NCI-H1092 treated with DMSO at 0.1 percent for 48 hours (cell line): ENCODE data around the gene DDX31.

ENCODE experiments used
- DNase-seq: peaks from one replicate; lab custom pipeline; 2025; lab: John Stamatoyannopoulos, UW

Gene DDX31

GRCh38 chr9:132634327-132634726 lies 35.5 kb downstream of the DDX31 start:
- no peak for DNase-seq

DNA sequence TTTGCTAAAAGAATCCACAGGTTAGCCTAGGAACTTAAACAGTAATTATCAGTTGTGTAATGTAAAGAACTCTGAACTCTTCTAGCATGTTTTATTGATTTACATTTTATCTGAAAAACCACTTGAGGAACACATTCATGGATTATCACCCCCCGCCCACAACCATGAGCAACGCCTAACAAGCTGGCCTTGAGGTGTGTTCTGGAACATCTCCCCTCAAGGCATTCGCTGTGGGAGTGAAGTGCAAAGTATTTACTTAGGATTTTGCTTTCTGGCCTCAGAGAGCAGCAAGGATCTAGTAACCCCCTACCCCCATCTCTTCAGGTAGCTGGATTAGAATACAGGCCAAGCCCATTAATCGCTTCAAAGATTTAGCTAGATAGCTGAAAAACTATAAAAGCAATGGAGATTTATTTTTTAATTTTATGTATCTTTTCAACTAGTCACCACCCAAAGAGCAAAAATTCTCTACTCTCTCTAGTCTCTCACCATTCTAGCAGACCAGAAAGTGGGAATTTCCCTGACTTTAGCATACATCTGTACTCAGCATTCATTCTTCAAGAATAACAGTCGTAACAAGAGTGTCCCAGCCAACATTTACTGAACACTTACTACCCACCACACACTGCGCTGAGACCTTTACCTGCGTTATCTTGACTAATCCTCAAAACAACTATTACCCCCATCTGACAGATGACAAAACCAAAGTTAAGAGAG lies 37.2 kb downstream of the DDX31 start:
- no peak for DNase-seq

GRCh38 chr9:132631685-132632084 lies 38.1 kb downstream of the DDX31 start:
- no peak for DNase-seq

- DNase-seq, result no peak
Observed at GRCh38 chr9:132631280-132631679, 38.5 kb downstream of the DDX31 start.

- DNase-seq, result no peak
Observed at GRCh38 chr9:132630811-132631210, 39.0 kb downstream of the DDX31 start.

DNA sequence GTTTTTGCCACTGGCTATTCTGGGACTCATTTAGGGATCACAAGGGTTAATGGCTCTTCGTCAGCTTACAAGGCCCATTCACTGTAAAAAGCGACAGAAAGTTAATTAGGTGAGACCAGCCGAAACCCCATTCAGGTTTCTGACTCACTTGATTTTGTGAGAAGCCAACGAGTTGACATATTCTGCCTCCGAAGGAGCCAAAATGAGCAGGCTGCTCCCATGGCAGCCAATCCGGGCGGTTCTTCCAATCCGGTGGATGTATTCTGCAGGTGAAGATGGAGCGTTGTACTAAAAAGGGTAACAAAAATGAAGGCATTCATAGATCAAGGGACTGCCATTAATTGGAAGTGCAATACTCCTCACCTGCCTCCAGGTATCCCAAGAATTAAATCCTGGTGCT lies 39.7 kb downstream of the DDX31 start:
- no peak for DNase-seq

DNA sequence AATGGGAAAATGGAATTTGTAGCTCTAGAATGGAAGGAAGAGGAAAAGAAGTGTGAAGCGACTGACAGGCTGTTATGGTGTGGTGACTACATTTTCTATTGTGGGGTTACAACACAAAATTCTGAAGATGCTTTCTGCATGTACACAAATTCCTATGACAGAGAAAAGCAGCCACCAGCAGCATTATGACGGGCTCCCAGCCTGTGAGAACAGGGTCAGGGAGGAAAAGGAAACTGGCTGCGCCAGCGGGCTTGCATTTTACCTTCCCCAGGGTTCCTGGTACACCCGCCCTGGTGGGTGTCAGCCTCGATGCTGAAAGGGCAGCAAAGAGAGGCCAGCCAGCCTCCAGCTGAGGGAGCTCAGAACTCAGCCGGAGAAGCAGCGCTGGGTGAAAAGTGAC lies 41.0 kb downstream of the DDX31 start:
- DNase-seq, result no peak

GRCh38 chr9:132627594-132627993 lies 42.2 kb downstream of the DDX31 start:
- no peak for DNase-seq

DNA sequence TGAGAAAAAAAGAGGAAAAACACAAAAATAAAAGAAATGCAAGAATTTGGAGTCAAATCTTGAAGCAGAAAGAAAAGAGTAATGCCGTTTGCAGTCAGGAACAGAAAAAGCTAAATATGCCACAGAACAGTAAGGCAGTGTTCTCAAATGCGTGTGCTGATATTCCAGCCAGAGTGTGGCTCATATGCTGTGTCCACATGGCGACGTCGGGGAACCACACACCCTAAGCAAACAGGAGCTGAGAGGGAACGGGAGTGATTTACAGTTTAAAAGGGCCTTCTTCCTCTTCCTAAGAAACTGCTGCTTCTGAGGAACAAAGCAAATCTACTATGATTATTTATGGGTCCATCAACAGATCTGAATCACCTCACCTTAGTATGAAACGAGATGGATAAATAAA lies 42.7 kb downstream of the DDX31 start:
- peak; percentile 23 for DNase-seq

- DNase-seq, result no peak
Observed at GRCh38 chr9:132626285-132626684, 43.5 kb downstream of the DDX31 start.

- peak; percentile 29 for DNase-seq
Observed at GRCh38 chr9:132622159-132622558, 47.6 kb downstream of the DDX31 start.

- DNase-seq, result no peak
Observed at GRCh38 chr9:132616725-132617124, 53.1 kb downstream of the DDX31 start.

- no peak for DNase-seq
Observed at GRCh38 chr9:132615774-132616173, 54.0 kb downstream of the DDX31 start.

DNA sequence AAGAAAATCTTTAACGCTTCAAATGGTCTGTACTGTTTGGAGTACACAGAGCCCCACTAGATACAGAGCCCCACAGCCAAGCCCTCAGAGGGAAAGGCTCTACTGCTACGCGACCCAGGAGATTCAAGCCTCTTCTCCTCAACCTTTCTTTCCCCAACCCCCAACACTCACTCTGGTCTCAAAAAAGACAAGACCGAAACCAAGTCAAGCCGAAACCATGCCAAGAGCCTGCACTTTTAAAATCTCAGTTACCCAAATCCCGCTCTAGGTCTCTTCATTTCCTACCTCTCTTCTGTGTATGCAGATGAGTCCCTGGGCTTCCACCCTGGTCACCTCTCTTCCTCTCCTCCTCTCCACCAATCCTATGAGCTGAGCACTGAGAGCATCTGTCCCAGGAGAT lies 55.5 kb downstream of the DDX31 start:
- no peak for DNase-seq

GRCh38 chr9:132610661-132611060 lies 59.1 kb downstream of the DDX31 start:
- DNase-seq, result no peak

- no peak for DNase-seq
Observed at GRCh38 chr9:132609829-132610228, 60.0 kb downstream of the DDX31 start.

- no peak for DNase-seq
Observed at GRCh38 chr9:132609184-132609583, 60.6 kb downstream of the DDX31 start.

DNA sequence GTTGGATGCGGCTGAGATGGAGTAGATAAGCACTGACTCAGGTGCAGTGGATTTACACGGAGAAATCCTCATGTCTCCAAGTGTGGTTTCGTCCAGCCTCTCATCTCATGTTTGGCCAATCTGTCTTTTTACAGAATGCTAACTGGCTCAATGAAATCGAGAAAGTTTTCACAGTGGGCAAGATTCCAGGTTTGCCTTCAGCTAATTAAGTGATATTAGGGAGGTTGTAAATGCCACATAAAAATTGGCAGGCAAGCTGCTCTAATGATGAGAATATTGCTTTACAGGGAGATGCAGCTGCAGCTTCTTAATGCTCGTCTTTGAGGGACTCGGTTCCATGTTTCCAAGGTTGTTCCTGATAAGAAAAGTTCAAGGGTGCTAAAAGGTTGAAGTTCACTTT lies 63.7 kb downstream of the DDX31 start:
- DNase-seq, result no peak

GRCh38 chr9:132605387-132605786 lies 64.4 kb downstream of the DDX31 start:
- no peak for DNase-seq

- no peak for DNase-seq
Observed at GRCh38 chr9:132602207-132602606, 67.6 kb downstream of the DDX31 start.

- DNase-seq, result no peak
Observed at GRCh38 chr9:132600326-132600984, 69.3 kb downstream of the DDX31 start.

DNA sequence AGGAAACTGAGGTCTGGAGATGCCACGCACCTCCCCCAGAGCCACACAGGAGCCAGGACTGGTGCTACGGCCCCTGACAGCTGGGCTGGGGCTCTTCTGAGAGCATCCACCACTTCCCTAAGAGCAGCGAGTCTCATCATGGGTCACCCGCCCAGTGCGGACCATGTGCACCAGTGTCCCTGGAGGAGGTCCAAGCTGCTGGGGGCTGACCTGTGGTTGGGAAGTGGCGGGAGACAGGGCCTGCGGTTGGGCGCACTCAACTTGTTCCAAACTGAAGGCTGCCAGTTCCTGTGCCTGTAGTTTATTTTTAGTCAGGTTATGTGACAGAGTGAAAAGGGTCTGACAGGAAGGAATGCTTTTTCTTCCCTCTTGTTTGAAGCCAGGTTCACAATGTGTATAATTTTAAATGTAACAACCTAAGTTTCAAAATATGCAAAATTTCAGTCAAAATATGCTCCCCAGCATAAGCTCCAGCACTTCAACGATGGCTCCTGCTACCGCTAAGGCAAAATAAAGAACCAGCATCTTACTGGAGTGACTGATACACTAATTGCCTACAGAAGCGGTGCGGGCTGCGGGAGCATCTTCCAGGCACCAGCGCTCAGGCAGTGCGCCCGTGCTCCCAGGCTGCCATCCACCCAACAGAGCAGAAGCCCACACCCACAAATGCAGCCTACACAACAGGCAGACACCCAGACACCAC lies 72.6 kb downstream of the DDX31 start:
- DNase-seq, result no peak

GRCh38 chr9:132596200-132596599 lies 73.6 kb downstream of the DDX31 start:
- no peak for DNase-seq
